ENCODE results near the gene SFTPD.
"Not testable (repeated sequence)": the region's sequence is repeated elsewhere in the genome, so short reads cannot be mapped to it uniquely, and the experiment has no call there.

- TF ChIP-seq CTCF (IDR thresholded peaks at IDR 0.05; ENCODE audit: insufficient read depth, low read length, poor library complexity, severe bottlenecking); EZH2phosphoT487 (conservative IDR thresholded peaks at IDR 0.05; ENCODE audit: low read length): not testable (repeated sequence)
Observed at GRCh38 chr10:79988199-79988598, 39.3 kb upstream of the SFTPD start.
